IMR-90 (cell line): ENCODE results near the gene TNFRSF1B. TPM values are rescaled to one million over a fixed set of nuclear protein-coding genes. Genes with fewer than 3 reads are reported as not detected.

Experiments used
- ATAC-seq: fragments of 200-7000 bp; cut with Tn5 transposase; 2 replicates; pipeline ENCODE4 v1.9.1; 2020; ENCODE audit warnings: low read depth, mild to moderate bottlenecking, moderate library complexity
- BruUV-seq: library from RNA; stranded (reverse); fragments of 400-500 nt; replicated peaks from 2 replicates; lab custom pipeline; 2021; lab: Mats Ljungman, UMichigan
- CTCF ChIA-PET: fragments of 300-600 bp; formaldehyde crosslinking; extraction: SDS; loops from one replicate; lab custom pipeline; 2021; ENCODE audit warnings: antibody characterized with exemption; lab: Yijun Ruan, JAX
- POLR2A ChIA-PET: fragments of 300-600 bp; sonication (Branson Sonifier 250); formaldehyde crosslinking; loops from one replicate; lab custom pipeline; 2022; ENCODE audit warnings: antibody characterized with exemption; ENCODE audit not compliant: unreplicated experiment; lab: Charles Lee
- DNase-seq: peaks from one replicate; pipeline ENCODE4 v3.0.0; 2013
- H2AFZ ChIP-seq: replicated peaks from 2 replicates; pipeline ENCODE3; 2013; ENCODE audit warnings: low read length, mild to moderate bottlenecking; ENCODE audit not compliant: poor library complexity
- H2AK5ac ChIP-seq: 2 replicates; pipeline ENCODE4 v1.6.1; 2013; ENCODE audit warnings: low read depth, low read length, inconsistent platforms
- H2AK9ac ChIP-seq: replicated peaks from 2 replicates; pipeline ENCODE3; 2013; ENCODE audit warnings: mild to moderate bottlenecking, low read depth, low read length, moderate library complexity; ENCODE audit not compliant: poor library complexity
- H2BK120ac ChIP-seq: 2 replicates; pipeline ENCODE4 v1.6.1; 2013; ENCODE audit warnings: low read depth, low read length, inconsistent platforms
- H2BK15ac ChIP-seq: 3 replicates; pipeline ENCODE4 v1.6.1; 2013; ENCODE audit warnings: low read depth, low read length, inconsistent platforms
- H2BK20ac ChIP-seq: 2 replicates; pipeline ENCODE4 v1.6.1; 2013; ENCODE audit warnings: low read depth, mild to moderate bottlenecking, inconsistent platforms, low read length, moderate library complexity
- H2BK5ac ChIP-seq: 2 replicates; pipeline ENCODE4 v1.6.1; 2013; ENCODE audit warnings: mild to moderate bottlenecking, low read depth, low read length, inconsistent platforms; ENCODE audit not compliant: poor library complexity, severe bottlenecking
- H3K14ac ChIP-seq: replicated peaks from 2 replicates; pipeline ENCODE4 v1.6.1; 2013; ENCODE audit warnings: low read depth, low read length, inconsistent platforms
- H3K18ac ChIP-seq: 2 replicates; pipeline ENCODE4 v1.6.1; 2013; ENCODE audit warnings: low read depth, low read length, control low read depth
- H3K23ac ChIP-seq: 2 replicates; pipeline ENCODE4 v1.6.1; 2013; ENCODE audit warnings: low read depth, low read length, inconsistent platforms
- H3K27ac ChIP-seq: 2 replicates; pipeline ENCODE4 v1.5.1; 2013; ENCODE audit warnings: mild to moderate bottlenecking, control low read depth, low read length; ENCODE audit not compliant: insufficient read depth
- H3K27me3 ChIP-seq: 2 replicates; pipeline ENCODE4 v1.6.1; 2013; ENCODE audit warnings: low read length; ENCODE audit not compliant: control insufficient read depth, insufficient read depth
- H3K36me3 ChIP-seq: 2 replicates; pipeline ENCODE4 v1.6.1; 2013; ENCODE audit warnings: low read length, mixed read lengths; ENCODE audit not compliant: control insufficient read depth, insufficient read depth
- H3K4ac ChIP-seq: 2 replicates; pipeline ENCODE4 v1.6.1; 2013; ENCODE audit warnings: low read depth, low read length, inconsistent platforms
- H3K4me1 ChIP-seq: 2 replicates; pipeline ENCODE4 v1.6.1; 2013; ENCODE audit warnings: low read length, mixed read lengths; ENCODE audit not compliant: control insufficient read depth, insufficient read depth
- H3K4me2 ChIP-seq: 2 replicates; pipeline ENCODE4 v1.6.1; 2013; ENCODE audit warnings: low read depth, mild to moderate bottlenecking, control low read depth, low read length, moderate library complexity
- H3K4me3 ChIP-seq: 2 replicates; pipeline ENCODE4 v1.5.1; 2013; ENCODE audit warnings: low read depth, mild to moderate bottlenecking, control low read depth, low read length, moderate library complexity; ENCODE audit not compliant: insufficient read depth
- H3K56ac ChIP-seq: 2 replicates; pipeline ENCODE4 v1.6.1; 2013; ENCODE audit warnings: low read length, inconsistent platforms; ENCODE audit not compliant: insufficient read depth; ENCODE audit errors: extremely low read depth
- H3K79me1 ChIP-seq, 2 experiments: 2 replicates each; pipeline ENCODE4 v1.6.1; 2013; ENCODE audit warnings: low read length in 2 of 2, inconsistent platforms in 1 of 2, low read depth in 1 of 2
- H3K9ac ChIP-seq: 2 replicates; pipeline ENCODE4 v1.6.1; 2013; ENCODE audit warnings: low read depth, low read length, control low read depth
- H3K9me1 ChIP-seq: 2 replicates; pipeline ENCODE4 v1.6.1; 2013; ENCODE audit warnings: low read length, inconsistent platforms; ENCODE audit not compliant: insufficient read depth
- H3K9me3 ChIP-seq: 2 replicates; pipeline ENCODE4 v1.6.1; 2013; ENCODE audit warnings: low read length; ENCODE audit not compliant: control insufficient read depth, insufficient read depth
- H4K20me1 ChIP-seq: 2 replicates; pipeline ENCODE4 v1.6.1; 2013; ENCODE audit warnings: low read length, inconsistent platforms; ENCODE audit not compliant: insufficient read depth
- H4K5ac ChIP-seq: 2 replicates; pipeline ENCODE4 v1.6.1; 2013; ENCODE audit warnings: mild to moderate bottlenecking, low read depth, low read length, control low read depth
- H4K8ac ChIP-seq, 2 experiments: 2 replicates each; pipeline ENCODE4 v1.6.1; 2013; ENCODE audit warnings: low read depth in 2 of 2, low read length in 2 of 2, control low read depth in 1 of 2, inconsistent platforms in 1 of 2
- H4K91ac ChIP-seq: 2 replicates; pipeline ENCODE4 v1.6.1; 2013; ENCODE audit warnings: low read depth, low read length, inconsistent platforms; ENCODE audit not compliant: insufficient read depth
- USF2 ChIP-seq: fragments of 150-350 bp; IDR thresholded peaks from 2 replicates; pipeline ENCODE4 v1.6.1; 2017; ENCODE audit warnings: mild to moderate bottlenecking, antibody characterized with exemption, low read length, low read depth
- WGBS, 2 experiments: methylation state at CpG; one replicate each; pipeline versions ENCODE4 v1.1.5 to v1.1.7; 2013; ENCODE audit warnings: missing lambda C conversion rate in 2 of 2; ENCODE audit not compliant: insufficient read length in 1 of 2; ENCODE audit errors: extremely low coverage in 2 of 2; 5-methylcytosine and 5-hydroxymethylcytosine counted together
- dilution Hi-C: fragments of 300-500 bp; cut with HindIII; formaldehyde crosslinking; loops from one replicate; pipeline ENCODE4 v1.14.3; 2018; ENCODE audit warnings: low sequenced_read_pairs; ENCODE audit not compliant: unreplicated experiment
- in situ Hi-C: fragments of 300-500 bp; cut with MboI; formaldehyde crosslinking; loops from 3 replicates; pipeline ENCODE4 v1.14.3; 2019; ENCODE audit warnings: low sequenced_read_pairs, inconsistent platforms, mixed read lengths
- intact Hi-C: fragments of 100-400 bp; cut with micrococcal nuclease; formaldehyde crosslinking; loops from 2 replicates; pipeline ENCODE4 v1.10.0; 2022
- polyA plus RNA-seq, 3 experiments: library from polyadenylated mRNA; depleted of rRNA; stranded (reverse); fragments of >200 nt; gene quantifications; 2 replicates each; pipeline ENCODE4 v1.2.3, GENCODE V29; 2012; ENCODE audit warnings: low replicate concordance in 1 of 3
- total RNA-seq: library from RNA; depleted of rRNA; stranded (reverse); fragments of >200 nt; gene quantifications from 2 replicates; pipeline ENCODE4 v1.2.3, GENCODE V29; 2012

TNFRSF1B gene
- total and polyA plus RNA-seq, 2 of the 4 experiments (the other 2 are of a cell fraction), result 4.3 to 8.9 TPM

GRCh38 chr1:12255913-12256312, 89.1 kb downstream of the TNFRSF1B start:
- no peak for DNase-seq

More at GRCh38 chr1:12255913-12256312, 89.1 kb downstream of the TNFRSF1B start:
- POLR2A ChIA-PET, result interaction anchor here (0.7 kb wide), 1 partner anchor 450 kb away, joined by 5 read pairs; no protein-coding TSS in a partner anchor
- peaks cover 34% of the 10 kb centered on the region for H3K36me3 ChIP-seq
- H3K27ac ChIP-seq, result no peak overlapping the region
- H3K9me1 ChIP-seq, result no peaks in the 10 kb centered on the region
- no peak overlapping the region for H2BK20ac ChIP-seq
- peaks cover 0 to 6% of the 10 kb centered on the region in 2 experiments; a peak in 1 of 4 replicates for H3K79me1 ChIP-seq
- no peak overlapping the region for H2AK5ac ChIP-seq
- no peak overlapping the region for H3K9ac ChIP-seq
- no peak overlapping the region for H4K91ac ChIP-seq
- in situ Hi-C loops, result no loop called here
- no peak overlapping the region for H4K5ac ChIP-seq
- H4K8ac ChIP-seq, result no peak overlapping the region
- no peaks in the 10 kb centered on the region for H4K20me1 ChIP-seq
- H3K4me1 ChIP-seq, result 0 out of 2 replicates have a peak, but pooled peaks cover 3% of the 10 kb centered on the region
- H3K4me2 ChIP-seq, result no peak overlapping the region
- dilution Hi-C loops, result no loop called here
- no peak overlapping the region for H3K23ac ChIP-seq
- CTCF ChIA-PET, result interaction anchor here (1.3 kb wide), 1 partner anchor 19 kb away, joined by 4 read pairs; no protein-coding TSS in a partner anchor
- no peak overlapping the region for H2AK9ac ChIP-seq
- H3K18ac ChIP-seq, result no peak overlapping the region
- no peak overlapping the region for H2BK15ac ChIP-seq
- no peak for ATAC-seq
- intact Hi-C loops, result no loop called here
- H3K9me3 ChIP-seq, result no peaks in the 10 kb centered on the region
- H2BK120ac ChIP-seq, result no peak overlapping the region
- no TSS peak for BruUV-seq
- H3K56ac ChIP-seq, result no peak overlapping the region
- H2AFZ ChIP-seq, result no peak overlapping the region
- 100% methylated on average over 1 of the region's 2 CpGs; no CpG with 5 or more reads in 1 of the 2 experiments for WGBS, 2 experiments
- no peak overlapping the region for H3K4ac ChIP-seq
- H3K14ac ChIP-seq, result no peak overlapping the region
- no peak overlapping the region for H2BK5ac ChIP-seq
- no peak overlapping the region for H3K4me3 ChIP-seq
- no peaks in the 10 kb centered on the region for H3K27me3 ChIP-seq
- no peak for TF ChIP-seq USF2
